Activated CD8-positive, alpha-beta memory T cell treated with anti-CD3 and anti-CD28 coated beads for 1 hour (primary cell): Measurements from ENCODE around the gene PROC.

ENCODE experiments used
- DNase-seq, 2 donors: peaks; one replicate each; pipeline ENCODE4 v3.0.0-alpha.2; 2020; ENCODE audit warnings: low read depth in 1 of 2; ENCODE audit errors: extremely low read depth in 1 of 2

PROC gene

GRCh38 chr2:127453392-127454171 is 35.4 kb downstream of the PROC start:
- DNase-seq = no peak

- no peak for DNase-seq
Measured at GRCh38 chr2:127454595-127455565, 36.7 kb downstream of the PROC start.

- DNase-seq = no peak
Measured at GRCh38 chr2:127455566-127456493, 37.6 kb downstream of the PROC start.

- no peak for DNase-seq
Measured at GRCh38 chr2:127456960-127457359, 38.7 kb downstream of the PROC start.

- no peak for DNase-seq
Measured at GRCh38 chr2:127462461-127462860, 44.2 kb downstream of the PROC start.

GRCh38 chr2:127463155-127463991 is 45.1 kb downstream of the PROC start:
- DNase-seq = no peak

- DNase-seq = no peak
Measured at GRCh38 chr2:127464470-127465257, 46.4 kb downstream of the PROC start.

GRCh38 chr2:127465258-127465657 is 47.0 kb downstream of the PROC start:
- DNase-seq = no peak

- DNase-seq = no peak
Measured at GRCh38 chr2:127469051-127469450, 50.8 kb downstream of the PROC start.

- no peak for DNase-seq
Measured at GRCh38 chr2:127469974-127470373, 51.7 kb downstream of the PROC start.

- DNase-seq = no peak
Measured at GRCh38 chr2:127471286-127471988, 53.2 kb downstream of the PROC start.

GRCh38 chr2:127472268-127472667 is 54.0 kb downstream of the PROC start:
- DNase-seq = no peak

- no peak for DNase-seq
Measured at GRCh38 chr2:127475788-127476187, 57.6 kb downstream of the PROC start.
